Tibial artery (tissue), 4 donors: ENCODE results near the gene RELN.

Experiments
- DNase-seq, 2 donors: peaks; one replicate each; pipeline ENCODE4 v3.0.0-alpha.2; 2019
- H3K27ac ChIP-seq, 2 donors: fragments of 200-600 bp; sonication (generic) in 1 of 2; 1 replicate in 1 of 2; 2 replicates in 1 of 2; pipeline ENCODE4 v1.5.1; 2018 to 2019; ENCODE audit warnings: mild to moderate bottlenecking in 1 of 2
- H3K27me3 ChIP-seq, 2 donors: fragments of 200-600 bp; sonication (generic) in 1 of 2; one replicate each; pipeline versions ENCODE4 v1.5.1 to v1.6.0; 2016 to 2019
- H3K36me3 ChIP-seq, 3 donors: fragments of 200-600 bp; sonication (generic) in 2 of 3; one replicate each; pipeline ENCODE4 v1.5.1; 2016 to 2019; ENCODE audit warnings: mild to moderate bottlenecking in 2 of 3
- H3K4me1 ChIP-seq, 4 donors: fragments of 200-600 bp; sonication (generic) in 2 of 4; 1 replicate in 3 of 4; 2 replicates in 1 of 4; pipeline ENCODE4 v1.5.1; 2016 to 2019
- H3K4me3 ChIP-seq, 2 donors: fragments of 200-600 bp; sonication (generic) in 1 of 2; 1 replicate in 1 of 2; 2 replicates in 1 of 2; pipeline ENCODE4 v1.5.1; 2018 to 2019; ENCODE audit warnings: mild to moderate bottlenecking in 2 of 2
- H3K9me3 ChIP-seq, 3 donors: fragments of 200-600 bp; sonication (generic) in 1 of 3; one replicate each; pipeline ENCODE4 v1.5.1; 2016 to 2019
- intact Hi-C: fragments of 100-400 bp; cut with DNase I; formaldehyde crosslinking; loops from one replicate; pipeline ENCODE4 v1.15.0; 2023; ENCODE audit warnings: low total_unique reads
- TF ChIP-seq, protein P1 (sequence below), 2 experiments: fragments of 200-600 bp in 1 of 2; fragments of 450-650 bp in 1 of 2; IDR thresholded peaks; one replicate each; pipeline ENCODE4 v1.5.1; 2017 to 2019; ENCODE audit warnings: antibody characterized with exemption in 2 of 2, mild to moderate bottlenecking in 1 of 2, moderate library complexity in 1 of 2

RELN gene

DNA sequence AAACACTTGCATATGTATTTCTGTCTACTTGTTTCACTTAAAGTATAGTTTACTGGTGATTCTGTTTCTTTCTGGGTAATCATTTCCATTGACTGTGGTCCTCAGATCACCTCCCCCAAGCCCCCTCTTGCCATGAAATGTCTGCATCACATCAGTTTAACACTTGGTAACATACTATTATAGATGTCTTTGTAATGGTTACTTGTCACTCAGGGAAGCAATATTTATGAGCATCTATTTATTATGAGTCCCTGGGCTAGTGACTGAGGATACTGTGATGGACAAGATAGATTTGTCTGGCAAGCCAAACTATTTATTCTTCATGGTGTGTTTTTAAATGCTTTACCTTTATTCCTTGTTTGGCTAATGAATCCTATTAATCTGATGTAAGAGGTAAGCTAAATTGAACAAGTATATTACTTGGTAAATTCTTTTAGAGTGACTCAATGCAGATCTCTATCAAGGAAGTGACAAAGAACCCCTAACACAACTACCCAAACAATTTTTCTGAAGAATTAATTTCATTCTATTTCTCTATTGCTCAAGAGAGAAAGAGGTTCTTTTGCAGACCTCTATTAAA lies 270.9 kb downstream of the RELN start:
- H3K4me3 ChIP-seq: no peak overlapping the region
- no peak overlapping the region for H3K27ac ChIP-seq
- intact Hi-C loops: no loop called here
- H3K27me3 ChIP-seq: no peaks in the 10 kb centered on the region
- DNase-seq: no peak
- TF ChIP-seq, protein P1, sequence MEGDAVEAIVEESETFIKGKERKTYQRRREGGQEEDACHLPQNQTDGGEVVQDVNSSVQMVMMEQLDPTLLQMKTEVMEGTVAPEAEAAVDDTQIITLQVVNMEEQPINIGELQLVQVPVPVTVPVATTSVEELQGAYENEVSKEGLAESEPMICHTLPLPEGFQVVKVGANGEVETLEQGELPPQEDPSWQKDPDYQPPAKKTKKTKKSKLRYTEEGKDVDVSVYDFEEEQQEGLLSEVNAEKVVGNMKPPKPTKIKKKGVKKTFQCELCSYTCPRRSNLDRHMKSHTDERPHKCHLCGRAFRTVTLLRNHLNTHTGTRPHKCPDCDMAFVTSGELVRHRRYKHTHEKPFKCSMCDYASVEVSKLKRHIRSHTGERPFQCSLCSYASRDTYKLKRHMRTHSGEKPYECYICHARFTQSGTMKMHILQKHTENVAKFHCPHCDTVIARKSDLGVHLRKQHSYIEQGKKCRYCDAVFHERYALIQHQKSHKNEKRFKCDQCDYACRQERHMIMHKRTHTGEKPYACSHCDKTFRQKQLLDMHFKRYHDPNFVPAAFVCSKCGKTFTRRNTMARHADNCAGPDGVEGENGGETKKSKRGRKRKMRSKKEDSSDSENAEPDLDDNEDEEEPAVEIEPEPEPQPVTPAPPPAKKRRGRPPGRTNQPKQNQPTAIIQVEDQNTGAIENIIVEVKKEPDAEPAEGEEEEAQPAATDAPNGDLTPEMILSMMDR (IDR thresholded peaks at IDR 0.05): no peak
- no peaks in the 10 kb centered on the region for H3K36me3 ChIP-seq
- H3K9me3 ChIP-seq: no peaks in the 10 kb centered on the region
- no peaks in the 10 kb centered on the region for H3K4me1 ChIP-seq

DNA sequence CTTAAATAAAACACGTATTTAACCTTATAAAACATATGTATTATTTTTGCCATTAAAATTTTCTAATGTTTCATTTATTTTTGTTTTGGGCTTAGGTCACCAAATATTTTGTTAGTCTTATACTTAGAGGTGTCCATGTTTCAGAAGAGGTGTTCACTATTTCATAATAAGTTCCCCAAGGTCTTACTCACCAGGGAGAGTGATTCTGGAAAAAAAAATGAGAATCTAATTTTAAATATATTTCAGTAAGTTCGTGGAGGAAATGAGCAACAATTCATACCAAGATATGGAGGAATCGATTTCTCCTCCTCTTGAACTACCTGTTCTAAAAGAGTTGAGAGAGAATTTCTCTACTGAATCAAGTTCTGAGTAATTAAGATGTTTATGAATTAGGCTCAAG lies 271.9 kb downstream of the RELN start:
- no peaks in the 10 kb centered on the region for H3K27me3 ChIP-seq
- no peak overlapping the region for H3K27ac ChIP-seq
- no peak for DNase-seq
- intact Hi-C loops: no loop called here
- TF ChIP-seq, protein P1 (IDR thresholded peaks at IDR 0.05): no peak
- no peak overlapping the region for H3K4me3 ChIP-seq
- no peaks in the 10 kb centered on the region for H3K4me1 ChIP-seq
- H3K9me3 ChIP-seq: no peaks in the 10 kb centered on the region
- no peaks in the 10 kb centered on the region for H3K36me3 ChIP-seq

DNA sequence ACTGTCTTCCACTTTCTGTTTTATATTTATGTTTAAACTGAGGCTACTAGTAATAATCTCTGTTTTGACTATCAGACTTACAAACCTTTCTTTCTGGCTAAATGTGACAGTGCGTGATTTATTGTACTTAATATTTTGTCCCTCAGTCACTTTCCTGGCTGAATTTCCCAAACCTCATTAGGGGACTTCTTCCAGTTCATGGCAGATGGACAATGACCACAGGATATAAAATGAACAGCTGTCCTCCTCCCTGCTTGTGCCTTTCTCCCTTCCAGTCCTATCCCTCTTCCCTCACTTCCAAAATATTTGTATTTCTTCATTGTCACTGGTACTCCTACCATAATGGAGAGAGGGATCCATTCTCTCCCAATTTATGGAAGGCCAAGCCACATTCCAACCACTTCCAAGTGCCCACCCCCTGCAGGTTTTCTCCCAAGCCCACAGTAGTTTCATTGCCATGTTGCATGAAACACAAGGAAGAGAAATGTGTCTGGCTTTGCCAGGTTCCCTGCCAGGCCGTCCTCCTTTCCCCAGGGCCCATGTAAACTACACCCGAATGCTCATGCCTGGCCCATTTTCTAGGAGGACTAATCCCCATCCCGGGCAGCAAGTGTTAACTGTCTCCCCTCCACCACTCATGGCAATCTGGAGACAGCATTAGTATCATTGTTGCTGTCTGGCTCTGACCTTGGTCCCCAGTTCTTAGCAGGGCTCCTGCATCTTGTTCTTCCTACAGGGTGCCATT lies 273.9 kb downstream of the RELN start:
- Histone ChIP-seq H3K4me3 (no peak overlapping the region), H3K9me3 (no peaks in the 10 kb centered on the region), H3K4me1 (no peaks in the 10 kb centered on the region), H3K36me3 (no peaks in the 10 kb centered on the region), H3K27me3 (no peaks in the 10 kb centered on the region), H3K27ac (no peak overlapping the region)
- DNase-seq: no peak
- TF ChIP-seq, protein P1 (IDR thresholded peaks at IDR 0.05): no peak
- intact Hi-C loops: no loop called here

DNA sequence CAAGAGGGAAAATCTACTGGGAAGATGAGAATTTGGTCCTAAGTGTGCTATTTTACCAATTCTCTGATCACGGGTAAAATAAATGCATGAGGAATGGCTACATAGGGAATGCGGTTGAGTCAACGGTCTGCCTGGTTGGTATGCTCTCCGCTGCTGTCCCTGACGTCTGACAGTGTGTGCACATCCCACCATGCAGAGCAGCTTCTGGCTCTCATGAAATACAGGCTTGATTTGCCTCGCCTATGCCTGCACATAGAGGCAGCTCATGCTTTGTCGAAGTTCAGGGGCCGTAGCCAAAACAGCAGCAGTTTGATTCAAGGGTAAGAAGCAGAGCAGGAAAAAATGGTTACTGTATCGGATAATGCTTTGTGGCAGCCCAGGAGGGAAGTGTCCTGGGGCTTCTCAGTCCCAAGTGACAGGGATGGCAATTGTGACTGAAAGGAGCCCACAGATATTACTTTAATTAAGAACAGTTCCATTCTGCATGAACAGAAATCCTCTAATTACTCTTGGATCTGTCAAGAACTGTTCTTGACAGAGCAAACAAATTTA lies 275.0 kb downstream of the RELN start:
- Histone ChIP-seq H3K27me3 (no peaks in the 10 kb centered on the region), H3K36me3 (no peaks in the 10 kb centered on the region), H3K4me3 (no peak overlapping the region), H3K9me3 (no peaks in the 10 kb centered on the region), H3K4me1 (no peaks in the 10 kb centered on the region), H3K27ac (no peak overlapping the region)
- DNase-seq: no peak
- TF ChIP-seq, protein P1 (IDR thresholded peaks at IDR 0.05): no peak
- intact Hi-C loops: no loop called here

DNA sequence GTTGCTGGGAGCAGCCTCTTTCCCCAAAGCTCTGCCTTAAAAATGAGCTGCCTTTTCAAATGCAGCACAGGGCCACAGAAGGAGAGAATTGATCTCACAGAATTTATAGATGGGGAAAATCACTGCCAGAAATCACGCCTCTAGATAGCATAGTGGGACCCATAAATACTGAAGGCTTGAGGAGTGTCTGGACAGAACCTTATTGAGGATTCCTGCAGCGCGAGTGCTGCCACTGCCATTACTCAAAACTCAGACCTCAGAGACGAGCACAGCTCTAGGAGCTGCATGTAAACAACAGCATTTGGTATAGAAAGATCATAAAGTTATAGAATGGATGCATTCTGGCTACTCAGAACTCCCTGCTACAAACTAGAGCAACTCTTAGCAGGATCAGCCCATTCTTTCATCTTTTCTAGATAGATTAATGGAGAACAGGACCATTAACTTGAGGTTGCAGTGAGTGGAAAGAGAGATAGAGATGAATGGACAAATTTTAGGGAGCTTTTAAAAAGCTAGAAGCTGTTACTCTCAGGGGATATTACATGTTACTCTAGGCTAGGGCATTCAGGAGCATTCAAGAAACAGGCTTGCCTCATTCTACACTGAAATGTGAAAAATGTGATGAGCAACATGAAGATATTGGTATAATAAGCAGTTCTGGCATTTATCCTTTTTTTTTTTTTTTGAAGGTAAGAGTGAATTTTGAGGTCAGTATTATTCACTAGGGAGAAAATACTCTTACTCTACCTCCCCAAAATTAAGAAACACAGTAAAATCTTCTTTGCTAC lies 276.3 kb downstream of the RELN start:
- no peaks in the 10 kb centered on the region for H3K4me1 ChIP-seq
- no peaks in the 10 kb centered on the region for H3K9me3 ChIP-seq
- no peak overlapping the region for H3K4me3 ChIP-seq
- no peaks in the 10 kb centered on the region for H3K27me3 ChIP-seq
- intact Hi-C loops: no loop called here
- no peak overlapping the region for H3K27ac ChIP-seq
- TF ChIP-seq, protein P1 (IDR thresholded peaks at IDR 0.05): no peak
- H3K36me3 ChIP-seq: no peaks in the 10 kb centered on the region
- no peak for DNase-seq
